Endothelial cell of umbilical vein (primary cell): ENCODE results near the gene MED12L.

Experiments
- EZH2 ChIP-seq: IDR thresholded peaks from 2 replicates; pipeline ENCODE4 v1.6.1; 2012; ENCODE audit warnings: borderline replicate concordance, low read depth, mild to moderate bottlenecking, moderate library complexity, low read length, inconsistent platforms; ENCODE audit not compliant: severe bottlenecking
- JUN ChIP-seq: IDR thresholded peaks from 2 replicates; pipeline ENCODE4 v1.6.1; 2011; ENCODE audit warnings: borderline replicate concordance, low read depth; ENCODE audit not compliant: insufficient read length, insufficient read depth
- MAX ChIP-seq: IDR thresholded peaks from 2 replicates; pipeline ENCODE4 v1.6.1; 2011; ENCODE audit not compliant: insufficient read depth, insufficient read length
- MYC ChIP-seq: IDR thresholded peaks from one replicate; pipeline ENCODE4 v1.6.1; 2011; ENCODE audit warnings: mild to moderate bottlenecking, low read depth, low read length
- POLR2A ChIP-seq: IDR thresholded peaks from 2 replicates; pipeline ENCODE4 v1.6.1; 2012; ENCODE audit warnings: low read depth, mild to moderate bottlenecking, control low read depth, low read length
- POLR2AphosphoS5 ChIP-seq: IDR thresholded peaks from 2 replicates; pipeline ENCODE4 v1.6.1; 2012; ENCODE audit warnings: low read depth, mild to moderate bottlenecking, control low read depth, low read length, moderate library complexity; ENCODE audit not compliant: insufficient read depth
- TF ChIP-seq, protein P1 (sequence below), 2 donors: IDR thresholded peaks; 1 replicate in 1 of 2; 2 replicates in 1 of 2; pipeline ENCODE4 v1.5.1; 2011; ENCODE audit warnings: low read length in 2 of 2, mild to moderate bottlenecking in 2 of 2, moderate library complexity in 2 of 2, control low read depth in 1 of 2, inconsistent platforms in 1 of 2, low read depth in 1 of 2; ENCODE audit not compliant: insufficient read depth in 1 of 2; ENCODE audit errors: extremely low read depth in 1 of 2

GRCh38 chr3:151383956-151384355, 298.5 kb downstream of the MED12L start:
- TF ChIP-seq, protein P1, sequence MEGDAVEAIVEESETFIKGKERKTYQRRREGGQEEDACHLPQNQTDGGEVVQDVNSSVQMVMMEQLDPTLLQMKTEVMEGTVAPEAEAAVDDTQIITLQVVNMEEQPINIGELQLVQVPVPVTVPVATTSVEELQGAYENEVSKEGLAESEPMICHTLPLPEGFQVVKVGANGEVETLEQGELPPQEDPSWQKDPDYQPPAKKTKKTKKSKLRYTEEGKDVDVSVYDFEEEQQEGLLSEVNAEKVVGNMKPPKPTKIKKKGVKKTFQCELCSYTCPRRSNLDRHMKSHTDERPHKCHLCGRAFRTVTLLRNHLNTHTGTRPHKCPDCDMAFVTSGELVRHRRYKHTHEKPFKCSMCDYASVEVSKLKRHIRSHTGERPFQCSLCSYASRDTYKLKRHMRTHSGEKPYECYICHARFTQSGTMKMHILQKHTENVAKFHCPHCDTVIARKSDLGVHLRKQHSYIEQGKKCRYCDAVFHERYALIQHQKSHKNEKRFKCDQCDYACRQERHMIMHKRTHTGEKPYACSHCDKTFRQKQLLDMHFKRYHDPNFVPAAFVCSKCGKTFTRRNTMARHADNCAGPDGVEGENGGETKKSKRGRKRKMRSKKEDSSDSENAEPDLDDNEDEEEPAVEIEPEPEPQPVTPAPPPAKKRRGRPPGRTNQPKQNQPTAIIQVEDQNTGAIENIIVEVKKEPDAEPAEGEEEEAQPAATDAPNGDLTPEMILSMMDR (IDR thresholded peaks at IDR 0.05; ENCODE audit: extremely low read depth in 1 of 2, insufficient read depth in 1 of 2, low read depth in 1 of 2, low read length in 2 of 2): no peak
- no peak for TF ChIP-seq EZH2
- TF ChIP-seq POLR2A: no peak
- TF ChIP-seq JUN: no peak
- TF ChIP-seq MAX: no peak
- no peak for TF ChIP-seq MYC
- TF ChIP-seq POLR2AphosphoS5: no peak
